NCI-H748 treated with DMSO at 0.1 percent for 48 hours (cell line): ENCODE results near the gene CDC5L.
A peak's percentile ranks its signal among the peaks of the same experiment; 100 is the strongest.

Source experiments
- DNase-seq: peaks from one replicate; lab custom pipeline; 2025; lab: John Stamatoyannopoulos, UW

CDC5L gene

GRCh38 chr6:44475779-44476434, 88.4 kb downstream of the CDC5L start:
- peak; percentile 87 for DNase-seq

DNA sequence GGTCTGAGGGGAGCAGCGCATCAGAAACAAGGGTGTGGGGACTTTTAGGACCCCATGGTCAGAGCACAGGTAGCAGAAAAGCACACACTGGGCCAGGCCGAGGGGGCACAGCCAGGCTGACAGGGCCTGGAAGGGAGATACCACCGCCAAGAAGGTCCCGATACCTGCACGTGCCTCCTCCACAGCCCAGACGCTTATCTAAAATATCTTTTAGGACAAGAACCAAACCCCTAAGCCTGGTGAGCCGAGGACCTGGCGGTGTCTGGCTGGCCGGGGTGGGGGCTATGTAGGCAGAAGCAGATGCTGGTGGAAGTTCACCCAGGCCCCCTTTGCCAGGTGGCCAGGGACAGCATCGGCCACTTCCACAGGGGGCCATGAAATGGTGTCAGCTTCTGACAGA, 89.3 kb downstream of the CDC5L start:
- no peak for DNase-seq

DNA sequence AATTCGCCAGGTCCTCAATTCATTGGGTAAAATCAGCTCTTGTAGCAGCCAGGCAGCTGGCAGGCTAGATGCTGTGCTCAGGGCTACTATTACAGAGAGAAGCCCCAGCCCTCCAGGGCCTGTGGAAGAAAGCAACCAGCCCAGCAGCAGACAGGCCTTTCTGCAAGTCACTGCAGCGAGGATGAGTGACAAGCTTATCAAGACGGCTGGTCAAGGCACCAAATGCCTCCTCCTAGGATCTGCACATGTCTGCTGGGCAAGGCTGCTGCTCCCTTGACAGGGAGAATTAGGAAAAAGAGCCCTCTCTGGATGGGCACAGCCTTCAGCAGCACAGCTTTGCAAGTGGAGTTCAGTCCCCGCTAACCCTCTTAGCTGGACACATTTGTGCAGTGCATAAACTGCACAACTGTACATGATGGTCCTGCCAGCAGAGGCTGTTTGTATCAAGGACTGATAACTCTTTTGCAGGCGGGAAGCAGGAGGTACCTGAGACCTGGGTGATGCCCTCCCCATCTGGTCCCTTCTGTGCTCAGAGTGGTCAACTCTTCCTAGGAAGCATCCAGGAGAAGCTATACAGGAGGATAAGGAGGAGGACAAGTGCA, 89.9 kb downstream of the CDC5L start:
- no peak for DNase-seq

GRCh38 chr6:44478158-44478557, 90.7 kb downstream of the CDC5L start:
- DNase-seq: no peak

DNA sequence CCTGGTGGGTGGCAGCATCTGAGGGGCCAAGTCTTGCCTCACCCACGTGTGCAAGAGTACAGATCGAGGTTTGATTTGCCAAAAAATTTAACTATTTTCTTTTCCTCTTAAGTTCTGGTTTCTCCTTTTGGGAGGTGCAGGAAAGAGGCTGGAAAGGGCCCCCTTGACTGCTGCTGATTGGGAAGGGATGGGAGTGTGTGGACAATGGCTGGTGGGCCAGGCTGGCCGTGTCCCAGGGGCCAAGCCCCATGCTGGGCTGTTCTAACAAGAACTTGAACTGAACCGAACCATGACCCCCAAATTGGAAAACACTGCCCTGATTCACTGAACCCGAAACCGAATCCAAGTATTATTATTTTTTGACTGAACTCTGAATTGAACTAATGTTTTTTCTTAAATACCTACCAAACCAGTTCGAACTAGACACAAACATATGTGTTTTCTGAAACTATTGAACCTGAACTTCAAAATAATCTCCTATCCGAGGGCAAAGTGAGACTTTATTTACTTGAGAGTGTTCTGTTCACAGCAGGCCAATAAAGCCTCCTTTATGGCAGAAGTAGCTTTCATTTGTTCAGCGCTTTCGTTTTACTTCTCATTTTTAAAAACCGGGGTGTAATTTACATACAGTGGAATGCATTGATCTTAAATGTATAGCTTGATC, 91.2 kb downstream of the CDC5L start:
- no peak for DNase-seq

- no peak for DNase-seq
Observed at GRCh38 chr6:44480097-44480541, 92.6 kb downstream of the CDC5L start.

GRCh38 chr6:44481056-44481455, 93.5 kb downstream of the CDC5L start:
- no peak for DNase-seq

DNA sequence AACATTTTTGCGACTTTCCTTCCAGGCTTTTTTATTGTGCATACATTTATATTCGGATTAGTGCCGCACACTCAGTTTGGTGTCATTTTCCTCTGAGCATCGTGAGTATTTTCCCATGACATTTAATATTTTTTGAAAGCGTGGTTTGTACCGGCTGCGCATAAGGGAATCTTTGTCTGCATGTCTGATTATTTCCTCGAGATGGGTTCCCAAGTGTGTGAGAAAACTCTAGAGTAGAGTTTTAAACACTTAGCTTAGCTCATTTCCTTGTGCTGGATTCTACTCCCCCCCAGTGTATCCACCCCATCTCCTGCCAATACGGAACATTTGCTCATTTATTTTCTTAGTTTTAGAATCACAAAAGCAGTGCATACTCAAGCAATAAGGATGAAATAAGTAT, 94.3 kb downstream of the CDC5L start:
- DNase-seq: no peak

DNA sequence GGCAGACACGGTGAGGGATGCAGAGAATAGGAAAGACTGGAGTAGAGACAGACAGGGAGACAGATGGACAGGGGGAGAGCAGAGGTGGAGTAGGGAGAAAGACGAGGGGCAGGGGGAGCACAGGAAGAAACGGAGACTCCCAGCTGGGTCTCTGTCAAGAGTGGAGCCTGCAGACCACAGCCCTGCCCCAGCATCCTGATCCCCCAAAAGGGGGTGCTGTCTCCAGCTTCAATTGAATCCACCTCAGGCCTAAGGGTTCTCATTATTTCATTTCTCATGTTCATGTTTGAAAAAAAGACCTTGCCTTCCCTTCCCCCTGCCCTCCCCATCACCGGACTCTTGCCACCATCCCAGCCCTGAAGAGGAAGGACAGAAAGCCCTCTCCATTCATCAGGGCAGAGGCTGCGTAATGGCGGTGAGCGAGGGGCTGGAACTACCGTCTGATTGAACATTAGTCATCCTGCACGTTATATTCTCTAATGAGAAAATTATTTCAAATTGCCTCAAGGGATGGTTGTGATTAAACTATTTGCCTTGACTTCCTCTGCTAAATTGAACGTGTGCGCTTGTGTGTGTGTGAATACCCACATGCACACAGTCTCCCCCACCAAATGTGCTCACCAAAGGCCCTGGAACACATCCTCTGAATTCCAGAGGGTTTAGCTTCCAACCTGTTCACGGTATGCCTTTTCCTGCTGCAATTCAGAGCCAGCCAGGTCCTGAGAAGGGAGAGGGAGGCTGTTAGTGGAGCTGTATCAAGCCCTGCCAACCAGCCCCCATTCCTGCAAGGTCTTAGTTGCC, 98.3 kb downstream of the CDC5L start:
- DNase-seq: no peak

DNA sequence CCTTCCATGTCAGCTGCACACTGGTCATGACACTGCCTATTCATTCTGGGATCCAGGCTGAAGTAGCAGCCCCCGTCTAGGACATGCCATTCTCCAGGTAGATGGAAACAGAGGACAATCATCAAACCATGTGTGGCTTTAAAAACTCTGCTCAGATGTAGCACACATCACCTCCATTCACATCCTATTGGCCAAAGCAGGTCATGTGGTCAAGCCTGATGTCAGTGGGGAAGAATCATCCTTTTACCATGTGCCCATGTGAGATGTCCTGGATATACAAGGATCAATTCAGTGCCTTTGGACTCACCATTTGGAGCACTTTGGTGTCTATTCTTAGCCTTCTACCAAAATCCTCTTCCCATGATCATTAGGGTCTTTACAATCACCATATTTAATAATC, 99.5 kb downstream of the CDC5L start:
- DNase-seq: no peak

DNA sequence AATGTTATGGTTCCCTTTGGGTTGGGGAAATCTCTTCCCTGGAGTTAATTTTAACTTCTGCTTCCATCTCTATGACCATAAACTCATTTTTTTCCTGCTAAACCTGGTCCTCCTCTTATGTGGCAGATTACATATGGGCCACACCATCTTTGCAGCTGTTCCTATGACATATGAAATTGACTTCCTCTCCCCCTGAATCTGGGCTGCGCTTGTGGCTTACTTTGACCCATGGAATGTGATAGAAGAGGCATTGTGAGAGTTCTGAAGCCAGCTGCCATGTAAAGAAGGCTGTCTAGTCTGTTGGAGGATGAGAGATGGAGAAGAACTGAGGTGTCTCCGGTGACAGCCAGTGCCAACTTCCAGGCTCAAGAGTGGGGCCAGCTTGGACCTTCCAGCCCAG, 100.1 kb downstream of the CDC5L start:
- no peak for DNase-seq

DNA sequence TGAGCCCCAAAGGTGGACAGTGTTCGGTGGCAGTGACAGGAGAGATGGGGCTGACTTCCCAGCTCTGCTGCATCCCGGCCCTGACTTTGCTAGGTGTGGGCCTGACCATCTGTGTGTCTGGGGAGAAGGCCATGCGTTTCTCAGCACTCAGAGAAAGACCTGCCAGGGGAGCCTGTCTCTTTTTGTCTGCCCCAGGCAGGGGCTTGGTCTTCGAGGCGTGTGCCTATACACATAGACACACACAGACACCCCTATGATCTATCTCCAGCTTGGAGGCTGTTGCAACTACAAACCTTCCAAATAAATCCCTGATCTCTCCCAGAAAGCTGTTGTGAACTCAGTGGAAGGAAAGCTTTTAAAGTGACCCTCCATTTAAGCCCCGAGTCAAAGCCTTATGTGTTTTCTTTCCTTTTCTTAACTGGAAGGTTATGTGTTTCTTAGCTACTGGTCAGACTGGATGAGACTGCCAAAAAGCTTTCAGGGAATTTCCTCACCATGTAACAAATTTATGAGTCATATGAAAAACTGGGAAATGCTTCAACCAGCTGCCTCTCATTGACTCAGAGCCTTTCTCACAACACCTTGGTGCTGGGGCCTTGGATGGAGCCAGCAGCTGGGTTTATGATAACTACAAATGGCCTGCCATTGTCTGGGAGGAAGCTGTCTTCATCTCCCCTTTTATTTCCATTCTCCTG, 102.6 kb downstream of the CDC5L start:
- no peak for DNase-seq

GRCh38 chr6:44493132-44493531, 105.6 kb downstream of the CDC5L start:
- DNase-seq: no peak

- DNase-seq: no peak
Observed at GRCh38 chr6:44493593-44493992, 106.1 kb downstream of the CDC5L start.

DNA sequence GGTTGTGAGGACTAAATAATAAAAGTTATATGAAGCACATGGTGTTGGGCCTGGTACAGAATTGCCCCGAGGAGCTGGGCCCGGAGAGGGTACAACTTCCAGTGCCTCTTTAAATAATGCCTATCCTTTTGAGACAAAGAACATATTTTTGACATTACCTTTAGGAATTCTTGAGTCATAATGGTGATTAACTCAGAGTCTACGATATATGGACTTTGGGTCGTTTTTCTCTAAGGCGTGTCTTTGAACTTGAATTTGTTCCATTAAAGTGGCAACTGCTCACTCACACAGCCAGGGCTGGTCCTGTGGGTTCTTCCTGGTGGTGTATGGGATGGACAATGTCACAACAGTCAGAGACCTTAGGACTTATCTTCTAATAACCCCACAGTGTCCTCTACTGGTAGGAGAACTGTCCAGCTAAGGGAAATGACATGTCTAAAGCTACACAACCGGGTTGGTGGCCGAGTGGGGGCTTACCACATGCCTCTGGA, 106.5 kb downstream of the CDC5L start:
- no peak for DNase-seq

DNA sequence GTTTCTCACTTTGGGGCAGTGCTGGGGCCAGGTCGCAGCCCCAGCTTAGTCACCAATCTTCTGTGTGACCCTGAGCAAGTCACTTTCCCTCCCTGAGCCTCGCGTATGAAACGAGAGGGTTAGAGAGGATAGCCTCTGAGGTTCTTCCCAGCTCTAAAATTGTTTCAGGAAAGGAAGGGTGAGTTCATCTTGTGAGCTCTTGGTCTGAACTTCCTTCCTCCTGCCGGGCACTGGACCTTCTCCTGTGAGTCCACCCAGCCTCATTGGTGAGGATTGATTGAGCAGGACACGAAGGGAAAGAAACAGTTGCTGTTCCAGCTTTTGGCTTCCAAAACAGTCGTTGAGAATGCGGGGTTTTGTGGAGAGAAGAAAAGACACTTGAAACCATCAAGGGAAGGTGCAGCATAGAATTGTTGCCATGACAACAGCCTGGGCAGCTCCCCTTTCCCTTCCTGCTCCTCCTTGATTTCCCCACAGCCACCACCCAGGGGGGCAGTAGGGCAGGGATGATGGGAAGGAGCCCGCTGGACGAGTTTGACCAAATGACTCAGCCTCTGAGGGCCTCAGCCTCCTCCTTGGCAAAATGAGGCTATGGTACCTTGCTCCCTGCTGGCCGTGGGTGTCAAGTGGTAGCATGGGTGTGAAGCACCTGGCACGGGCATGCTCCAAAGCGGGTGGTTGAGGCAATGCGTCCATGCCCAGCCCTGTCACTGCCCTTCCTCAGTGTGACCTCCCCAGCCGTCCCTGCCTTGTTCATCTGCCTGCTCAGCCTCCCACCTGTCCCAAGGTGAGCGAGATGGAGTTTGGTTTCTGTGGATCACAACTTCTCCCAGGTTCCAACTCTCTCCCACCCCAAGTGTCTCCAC, 107.8 kb downstream of the CDC5L start:
- no peak for DNase-seq

DNA sequence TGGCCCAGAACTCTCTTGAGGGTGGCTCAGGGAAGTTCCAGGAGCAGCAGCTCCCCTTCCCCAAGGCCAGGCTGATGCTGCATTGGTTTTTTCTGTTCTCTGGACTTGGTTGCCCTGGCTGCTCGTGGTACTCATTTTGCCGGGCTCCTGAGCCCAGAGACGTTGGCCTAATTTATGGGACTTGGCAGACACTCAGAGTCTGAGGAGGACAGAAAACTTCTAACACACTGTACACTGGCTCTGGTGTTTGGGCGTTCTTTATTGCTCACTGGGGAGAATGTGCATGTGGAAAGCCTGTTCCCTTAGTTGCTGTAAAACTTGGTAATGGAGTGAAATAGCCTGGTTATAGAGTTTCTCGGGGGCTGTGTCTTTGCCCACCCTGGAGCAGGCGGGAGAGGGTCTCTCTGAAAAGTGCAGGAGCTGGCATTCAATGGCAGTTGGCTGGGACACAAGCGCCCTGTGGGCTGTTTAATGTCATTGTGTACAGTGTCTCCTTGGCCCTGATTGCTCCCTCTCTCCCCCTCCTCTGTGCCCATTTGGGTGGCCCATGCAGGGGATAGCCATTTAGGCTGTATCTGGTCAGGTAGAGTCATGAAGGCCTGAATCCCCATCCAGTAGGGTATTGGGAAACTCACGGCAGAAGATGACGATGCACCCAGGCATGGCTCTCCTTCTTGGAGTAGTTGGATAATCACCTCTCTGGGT, 109.3 kb downstream of the CDC5L start:
- DNase-seq: no peak

DNA sequence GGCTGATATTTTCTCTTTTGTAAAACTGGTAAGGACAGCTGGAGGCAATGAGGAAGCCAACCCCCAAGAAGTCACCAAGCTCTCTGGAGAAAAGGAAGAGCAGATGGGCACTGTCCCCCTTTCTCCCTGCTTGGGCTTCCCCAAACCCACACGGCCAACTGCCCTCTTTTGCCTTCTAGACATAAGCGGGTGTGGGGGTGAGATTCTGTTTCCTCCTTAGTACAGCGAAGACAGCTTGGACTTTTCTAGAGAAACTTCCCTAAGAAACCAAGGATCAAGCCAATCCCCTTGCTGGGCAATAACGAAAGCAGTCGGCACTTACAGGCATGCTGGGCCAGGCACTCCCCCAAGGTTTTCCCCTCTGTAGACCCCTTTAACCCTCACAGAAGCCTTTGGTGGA, 110.3 kb downstream of the CDC5L start:
- no peak for DNase-seq

- DNase-seq: no peak
Observed at GRCh38 chr6:44498436-44498835, 110.9 kb downstream of the CDC5L start.

GRCh38 chr6:44499609-44500008, 112.1 kb downstream of the CDC5L start:
- no peak for DNase-seq
